ENCODE data around the gene SRF. TPM values are rescaled to one million over a fixed set of nuclear protein-coding genes. Genes with fewer than 3 reads are reported as not detected.

Gene SRF
- total RNA-seq, 4 donors from 2014 or later = 26.7 to 32.6 (median 29.6) TPM

GRCh38 chr6:43196337-43196736 is 25.3 kb downstream of the SRF start:
- Histone ChIP-seq H3K36me3 (peaks cover 0 to 53% (median 13%) of the 10 kb centered on the region in 4 donors), H3K9me3 (no peaks in the 10 kb centered on the region), H3K4me1 (no peaks in the 10 kb centered on the region), H3K27me3 (no peaks in the 10 kb centered on the region), H3K27ac (no peak overlapping the region), H3K4me3 (no peak overlapping the region)
- DNase-seq = no peak
- in situ Hi-C loops (cut with MboI; ENCODE audit: low pct_ligation_motif_present in 1 of 4, low pct_unique_long_range_greater_than_20kb in 1 of 4, low sequenced_read_pairs in 3 of 4) = no loop called here
- TF ChIP-seq POLR2AphosphoS5 (IDR thresholded peaks at IDR 0.05) (no peak), EP300 (IDR thresholded peaks at IDR 0.05; ENCODE audit: low read depth) (no peak), POLR2A (IDR thresholded peaks at IDR 0.05) (no peak), CTCF (IDR thresholded peaks at IDR 0.05) (no peak)
- WGBS, 2 donors (ENCODE audit: low coverage in 1 of 2) = 81 to 88% methylated on average over 3 to 5 of the region's 5 CpGs
- intact Hi-C loops (cut with DNase I; ENCODE audit: low total_unique reads) = no loop called here

GRCh38 chr6:43199912-43200311 is 28.8 kb downstream of the SRF start:
- DNase-seq = no peak
- Histone ChIP-seq H3K4me3 (no peak overlapping the region), H3K36me3 (peaks cover 0 to 34% (median 9%) of the 10 kb centered on the region in 4 donors), H3K9me3 (no peaks in the 10 kb centered on the region), H3K4me1 (no peaks in the 10 kb centered on the region), H3K27me3 (no peaks in the 10 kb centered on the region), H3K27ac (no peak overlapping the region)
- TF ChIP-seq POLR2A (IDR thresholded peaks at IDR 0.05) (no peak), POLR2AphosphoS5 (IDR thresholded peaks at IDR 0.05) (no peak), CTCF (IDR thresholded peaks at IDR 0.05) (no peak), EP300 (IDR thresholded peaks at IDR 0.05; ENCODE audit: low read depth) (no peak)
- in situ Hi-C loops (cut with MboI; ENCODE audit: low pct_ligation_motif_present in 1 of 4, low pct_unique_long_range_greater_than_20kb in 1 of 4, low sequenced_read_pairs in 3 of 4) = no loop called here
- intact Hi-C loops (cut with DNase I; ENCODE audit: low total_unique reads) = no loop called here
- 98% methylated on average over 6 of the region's 6 CpGs; no CpG with 5 or more reads in 1 of the 2 donors for WGBS, 2 donors (ENCODE audit: low coverage in 1 of 2)

- intact Hi-C loops (cut with DNase I; ENCODE audit: low total_unique reads) = no loop called here
- H3K9me3 ChIP-seq = no peaks in the 10 kb centered on the region
- H3K4me3 ChIP-seq = no peak overlapping the region
- in situ Hi-C loops (cut with MboI; ENCODE audit: low pct_ligation_motif_present in 1 of 4, low pct_unique_long_range_greater_than_20kb in 1 of 4, low sequenced_read_pairs in 3 of 4) = no loop called here
- peaks cover 0 to 28% (median 9%) of the 10 kb centered on the region in 4 donors for H3K36me3 ChIP-seq
- H3K4me1 ChIP-seq = no peaks in the 10 kb centered on the region
- no peak for DNase-seq
- 94% methylated on average over 6 of the region's 6 CpGs; no CpG with 5 or more reads in 1 of the 2 donors for WGBS, 2 donors (ENCODE audit: low coverage in 1 of 2)
- H3K27ac ChIP-seq = no peak overlapping the region
- no peaks in the 10 kb centered on the region for H3K27me3 ChIP-seq
- TF ChIP-seq CTCF (IDR thresholded peaks at IDR 0.05) = no peak
- no peak for TF ChIP-seq POLR2A (IDR thresholded peaks at IDR 0.05)
- TF ChIP-seq POLR2AphosphoS5 (IDR thresholded peaks at IDR 0.05) = no peak
- no peak for TF ChIP-seq EP300 (IDR thresholded peaks at IDR 0.05; ENCODE audit: low read depth)
Measured at GRCh38 chr6:43200541-43200940, 29.5 kb downstream of the SRF start.

- Histone ChIP-seq H3K4me1 (no peaks in the 10 kb centered on the region), H3K27ac (no peak overlapping the region), H3K27me3 (no peaks in the 10 kb centered on the region), H3K9me3 (no peaks in the 10 kb centered on the region), H3K4me3 (no peak overlapping the region), H3K36me3 (peaks cover 0 to 11% (median 4%) of the 10 kb centered on the region in 4 donors)
- TF ChIP-seq EP300 (IDR thresholded peaks at IDR 0.05; ENCODE audit: low read depth) = no peak
- TF ChIP-seq POLR2AphosphoS5 (IDR thresholded peaks at IDR 0.05) = no peak
- no peak for TF ChIP-seq POLR2A (IDR thresholded peaks at IDR 0.05)
- TF ChIP-seq CTCF (IDR thresholded peaks at IDR 0.05) = no peak
- WGBS, 2 donors (ENCODE audit: low coverage in 1 of 2) = 79 to 91% methylated on average over 3 to 5 of the region's 5 CpGs
- in situ Hi-C loops (cut with MboI; ENCODE audit: low pct_ligation_motif_present in 1 of 4, low pct_unique_long_range_greater_than_20kb in 1 of 4, low sequenced_read_pairs in 3 of 4) (no loop called here), intact Hi-C loops (cut with DNase I; ENCODE audit: low total_unique reads) (no loop called here)
- no peak for DNase-seq
Measured at GRCh38 chr6:43202451-43202850, 31.4 kb downstream of the SRF start.
